ENCODE results near the gene IL1R1. TPM values are rescaled to one million over a fixed set of nuclear protein-coding genes. Genes with fewer than 3 reads are reported as not detected.

Gene IL1R1
- total and polyA plus RNA-seq, 4 donors = 97.0 to 182 (median 137) TPM

DNA sequence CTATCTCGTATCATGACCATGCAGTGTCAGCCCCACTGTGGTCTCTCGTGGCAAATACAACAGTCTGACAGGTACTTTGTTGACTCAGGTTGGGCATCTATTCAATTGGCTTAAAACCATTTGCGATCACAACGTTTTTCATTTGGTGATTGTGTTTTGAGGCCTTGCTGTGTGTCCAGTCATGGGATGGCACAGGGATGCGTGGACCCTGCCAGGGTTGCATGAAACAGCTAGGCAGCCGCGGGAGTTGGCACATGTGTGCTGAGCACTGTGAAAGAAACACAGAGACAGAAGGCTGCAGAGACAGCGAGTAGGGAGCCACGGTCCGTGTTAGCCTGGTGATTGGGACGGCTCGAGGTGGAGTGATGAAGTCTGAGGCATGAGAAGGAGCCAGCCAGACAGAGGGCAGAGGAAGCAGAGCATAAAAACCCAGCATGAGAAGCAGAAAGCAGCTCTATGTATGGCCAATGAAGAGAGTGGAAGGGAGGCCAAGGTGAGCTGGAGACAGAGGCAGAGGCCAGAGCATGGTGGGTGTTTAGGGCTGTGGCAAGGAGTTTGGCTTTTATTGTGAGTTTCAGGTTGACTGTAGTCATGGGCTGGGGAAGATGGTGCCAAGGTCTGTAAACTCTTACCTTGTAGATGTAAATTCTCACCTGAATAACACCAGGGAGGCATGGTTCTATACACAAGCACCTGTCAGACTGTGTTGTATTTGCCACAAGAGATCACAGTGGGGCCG is 31.8 kb upstream of the IL1R1 start:
- ATAC-seq (ENCODE audit: insufficient read depth, low FRiP score) = no peak
- H3K4me3 ChIP-seq = no peak overlapping the region
- no peak overlapping the region for H3K9ac ChIP-seq (ENCODE audit: insufficient read depth in 1 of 2, low read length in 2 of 2)
- no peaks in the 10 kb centered on the region for H3K27me3 ChIP-seq (ENCODE audit: control insufficient read depth in 3 of 3, insufficient read depth in 3 of 3, low read length in 2 of 3)
- H3K36me3 ChIP-seq (ENCODE audit: control insufficient read depth in 4 of 4, insufficient read depth in 4 of 4, low read length in 4 of 4) = peaks cover 0 to 16% (median 5%) of the 10 kb centered on the region in 4 donors
- no peak for DNase-seq
- TF ChIP-seq, protein P1, sequence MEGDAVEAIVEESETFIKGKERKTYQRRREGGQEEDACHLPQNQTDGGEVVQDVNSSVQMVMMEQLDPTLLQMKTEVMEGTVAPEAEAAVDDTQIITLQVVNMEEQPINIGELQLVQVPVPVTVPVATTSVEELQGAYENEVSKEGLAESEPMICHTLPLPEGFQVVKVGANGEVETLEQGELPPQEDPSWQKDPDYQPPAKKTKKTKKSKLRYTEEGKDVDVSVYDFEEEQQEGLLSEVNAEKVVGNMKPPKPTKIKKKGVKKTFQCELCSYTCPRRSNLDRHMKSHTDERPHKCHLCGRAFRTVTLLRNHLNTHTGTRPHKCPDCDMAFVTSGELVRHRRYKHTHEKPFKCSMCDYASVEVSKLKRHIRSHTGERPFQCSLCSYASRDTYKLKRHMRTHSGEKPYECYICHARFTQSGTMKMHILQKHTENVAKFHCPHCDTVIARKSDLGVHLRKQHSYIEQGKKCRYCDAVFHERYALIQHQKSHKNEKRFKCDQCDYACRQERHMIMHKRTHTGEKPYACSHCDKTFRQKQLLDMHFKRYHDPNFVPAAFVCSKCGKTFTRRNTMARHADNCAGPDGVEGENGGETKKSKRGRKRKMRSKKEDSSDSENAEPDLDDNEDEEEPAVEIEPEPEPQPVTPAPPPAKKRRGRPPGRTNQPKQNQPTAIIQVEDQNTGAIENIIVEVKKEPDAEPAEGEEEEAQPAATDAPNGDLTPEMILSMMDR (IDR thresholded peaks at IDR 0.05; ENCODE audit: control extremely low read depth, extremely low read depth) = no peak
- peaks cover 0 to 52% (median 33%) of the 10 kb centered on the region in 5 donors for H3K4me1 ChIP-seq (ENCODE audit: control insufficient read depth in 5 of 5, insufficient read depth in 5 of 5, low read length in 5 of 5)
- peak overlapping the region in 1 of 2 donors; percentile 71 for H3K27ac ChIP-seq (ENCODE audit: low read depth in 1 of 2, low read length in 1 of 2)
- H3K9me3 ChIP-seq (ENCODE audit: control insufficient read depth in 4 of 4, insufficient read depth in 3 of 4, low read length in 3 of 4) = no peaks in the 10 kb centered on the region
- 67 to 90% methylated on average over 13 of the region's 13 CpGs for WGBS, 2 donors

DNA sequence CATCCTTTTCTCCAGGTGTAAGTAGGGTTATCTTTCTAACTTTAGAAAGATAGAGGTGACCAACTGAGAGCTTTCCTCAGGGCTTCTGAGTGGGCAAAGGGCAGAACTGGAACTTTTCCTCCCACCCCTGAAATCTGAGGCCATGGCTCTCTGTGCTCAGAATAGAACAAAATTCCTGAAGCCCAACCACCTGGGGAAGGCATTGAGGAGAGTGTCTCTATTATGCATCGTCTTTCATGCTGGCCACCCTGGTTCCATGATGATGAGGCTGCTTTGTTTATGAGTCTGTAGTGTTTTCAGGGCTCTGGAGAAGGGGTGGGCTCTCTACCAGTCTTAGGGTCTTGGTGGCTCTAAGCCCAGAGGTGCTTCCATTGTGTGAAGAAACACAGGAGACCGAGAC is 30.7 kb upstream of the IL1R1 start:
- no peak for DNase-seq
- Histone ChIP-seq H3K27me3 (ENCODE audit: control insufficient read depth in 3 of 3, insufficient read depth in 3 of 3, low read length in 2 of 3) (no peaks in the 10 kb centered on the region), H3K4me1 (ENCODE audit: control insufficient read depth in 5 of 5, insufficient read depth in 5 of 5, low read length in 5 of 5) (peaks cover 0 to 52% (median 40%) of the 10 kb centered on the region in 5 donors), H3K27ac (ENCODE audit: low read depth in 1 of 2, low read length in 1 of 2) (peak overlapping the region in 1 of 2 donors; percentile 5), H3K9ac (ENCODE audit: insufficient read depth in 1 of 2, low read length in 2 of 2) (no peak overlapping the region), H3K36me3 (ENCODE audit: control insufficient read depth in 4 of 4, insufficient read depth in 4 of 4, low read length in 4 of 4) (peaks cover 0 to 16% (median 5%) of the 10 kb centered on the region in 4 donors), H3K4me3 (no peak overlapping the region), H3K9me3 (ENCODE audit: control insufficient read depth in 4 of 4, insufficient read depth in 3 of 4, low read length in 3 of 4) (no peaks in the 10 kb centered on the region)
- ATAC-seq (ENCODE audit: insufficient read depth, low FRiP score) = no peak
- WGBS, 2 donors = 79 to 90% methylated on average over 2 of the region's 2 CpGs
- TF ChIP-seq, protein P1 (IDR thresholded peaks at IDR 0.05; ENCODE audit: control extremely low read depth, extremely low read depth) = no peak

DNA sequence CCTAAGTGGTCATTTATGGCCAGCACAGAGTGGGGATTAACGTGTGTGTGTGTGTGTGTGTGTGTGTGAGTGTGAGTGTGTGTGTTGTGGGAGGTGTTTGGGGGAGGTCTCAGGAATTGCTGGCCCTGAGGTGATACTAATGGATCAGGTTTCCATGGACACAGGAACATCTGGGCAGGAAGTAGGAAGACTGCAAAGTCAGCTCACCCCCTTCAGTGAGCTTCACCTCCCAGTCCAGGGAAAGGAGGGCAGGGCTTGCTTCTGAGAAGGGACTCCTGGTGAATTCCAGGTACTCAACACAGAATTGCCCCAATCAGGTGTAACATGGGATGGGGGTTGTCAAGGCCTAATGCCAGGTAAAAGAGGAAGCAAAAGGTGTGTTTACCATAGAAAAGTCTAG is 30.3 kb upstream of the IL1R1 start:
- Histone ChIP-seq H3K4me3 (no peak overlapping the region), H3K27me3 (ENCODE audit: control insufficient read depth in 3 of 3, insufficient read depth in 3 of 3, low read length in 2 of 3) (no peaks in the 10 kb centered on the region), H3K4me1 (ENCODE audit: control insufficient read depth in 5 of 5, insufficient read depth in 5 of 5, low read length in 5 of 5) (peaks cover 0 to 56% (median 44%) of the 10 kb centered on the region in 5 donors), H3K9me3 (ENCODE audit: control insufficient read depth in 4 of 4, insufficient read depth in 3 of 4, low read length in 3 of 4) (no peaks in the 10 kb centered on the region), H3K27ac (ENCODE audit: low read depth in 1 of 2, low read length in 1 of 2) (peak overlapping the region in 1 of 2 donors; percentile 5), H3K36me3 (ENCODE audit: control insufficient read depth in 4 of 4, insufficient read depth in 4 of 4, low read length in 4 of 4) (peaks cover 0 to 16% (median 5%) of the 10 kb centered on the region in 4 donors), H3K9ac (ENCODE audit: insufficient read depth in 1 of 2, low read length in 2 of 2) (no peak overlapping the region)
- WGBS, 2 donors = 50 to 72% methylated on average over 1 of the region's 1 CpG
- DNase-seq = no peak
- ATAC-seq (ENCODE audit: insufficient read depth, low FRiP score) = no peak
- TF ChIP-seq, protein P1 (IDR thresholded peaks at IDR 0.05; ENCODE audit: control extremely low read depth, extremely low read depth) = no peak
